ENCODE results near the gene MEIKIN. TPM values are rescaled to one million over a fixed set of nuclear protein-coding genes. Genes with fewer than 3 reads are reported as not detected.

Gene MEIKIN
- total and polyA plus RNA-seq, 2 of the 13 experiments (the other 11 are each of a cell fraction or from before 2014, with no cell fraction given) = not detected

DNA sequence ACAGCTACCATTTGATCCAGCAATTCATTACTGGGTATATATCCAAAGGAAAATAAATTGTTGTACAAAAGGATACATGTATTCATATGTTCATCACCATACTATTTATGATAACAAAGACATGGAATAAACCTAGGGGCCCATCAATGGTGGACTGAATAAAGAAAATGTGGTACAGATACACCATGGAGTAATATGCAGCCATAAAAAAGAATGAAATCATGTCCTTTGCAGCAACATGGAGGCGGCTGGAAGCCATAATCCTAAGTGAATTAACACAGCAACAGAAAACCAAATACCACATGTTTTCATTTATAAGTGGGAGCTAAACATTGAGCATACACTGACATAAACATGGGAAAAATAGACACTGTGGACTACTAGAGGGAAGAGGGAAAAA is 185.8 kb downstream of the MEIKIN start (continued):
- TF ChIP-seq, protein P1, sequence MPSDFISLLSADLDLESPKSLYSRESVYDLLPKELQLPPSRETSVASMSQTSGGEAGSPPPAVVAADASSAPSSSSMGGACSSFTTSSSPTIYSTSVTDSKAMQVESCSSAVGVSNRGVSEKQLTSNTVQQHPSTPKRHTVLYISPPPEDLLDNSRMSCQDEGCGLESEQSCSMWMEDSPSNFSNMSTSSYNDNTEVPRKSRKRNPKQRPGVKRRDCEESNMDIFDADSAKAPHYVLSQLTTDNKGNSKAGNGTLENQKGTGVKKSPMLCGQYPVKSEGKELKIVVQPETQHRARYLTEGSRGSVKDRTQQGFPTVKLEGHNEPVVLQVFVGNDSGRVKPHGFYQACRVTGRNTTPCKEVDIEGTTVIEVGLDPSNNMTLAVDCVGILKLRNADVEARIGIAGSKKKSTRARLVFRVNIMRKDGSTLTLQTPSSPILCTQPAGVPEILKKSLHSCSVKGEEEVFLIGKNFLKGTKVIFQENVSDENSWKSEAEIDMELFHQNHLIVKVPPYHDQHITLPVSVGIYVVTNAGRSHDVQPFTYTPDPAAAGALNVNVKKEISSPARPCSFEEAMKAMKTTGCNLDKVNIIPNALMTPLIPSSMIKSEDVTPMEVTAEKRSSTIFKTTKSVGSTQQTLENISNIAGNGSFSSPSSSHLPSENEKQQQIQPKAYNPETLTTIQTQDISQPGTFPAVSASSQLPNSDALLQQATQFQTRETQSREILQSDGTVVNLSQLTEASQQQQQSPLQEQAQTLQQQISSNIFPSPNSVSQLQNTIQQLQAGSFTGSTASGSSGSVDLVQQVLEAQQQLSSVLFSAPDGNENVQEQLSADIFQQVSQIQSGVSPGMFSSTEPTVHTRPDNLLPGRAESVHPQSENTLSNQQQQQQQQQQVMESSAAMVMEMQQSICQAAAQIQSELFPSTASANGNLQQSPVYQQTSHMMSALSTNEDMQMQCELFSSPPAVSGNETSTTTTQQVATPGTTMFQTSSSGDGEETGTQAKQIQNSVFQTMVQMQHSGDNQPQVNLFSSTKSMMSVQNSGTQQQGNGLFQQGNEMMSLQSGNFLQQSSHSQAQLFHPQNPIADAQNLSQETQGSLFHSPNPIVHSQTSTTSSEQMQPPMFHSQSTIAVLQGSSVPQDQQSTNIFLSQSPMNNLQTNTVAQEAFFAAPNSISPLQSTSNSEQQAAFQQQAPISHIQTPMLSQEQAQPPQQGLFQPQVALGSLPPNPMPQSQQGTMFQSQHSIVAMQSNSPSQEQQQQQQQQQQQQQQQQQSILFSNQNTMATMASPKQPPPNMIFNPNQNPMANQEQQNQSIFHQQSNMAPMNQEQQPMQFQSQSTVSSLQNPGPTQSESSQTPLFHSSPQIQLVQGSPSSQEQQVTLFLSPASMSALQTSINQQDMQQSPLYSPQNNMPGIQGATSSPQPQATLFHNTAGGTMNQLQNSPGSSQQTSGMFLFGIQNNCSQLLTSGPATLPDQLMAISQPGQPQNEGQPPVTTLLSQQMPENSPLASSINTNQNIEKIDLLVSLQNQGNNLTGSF (CRISPR knock-in tag; IDR thresholded peaks at IDR 0.05) = no peak
- no peak for TF ChIP-seq ZNF121 (CRISPR knock-in tag; IDR thresholded peaks at IDR 0.05)

DNA sequence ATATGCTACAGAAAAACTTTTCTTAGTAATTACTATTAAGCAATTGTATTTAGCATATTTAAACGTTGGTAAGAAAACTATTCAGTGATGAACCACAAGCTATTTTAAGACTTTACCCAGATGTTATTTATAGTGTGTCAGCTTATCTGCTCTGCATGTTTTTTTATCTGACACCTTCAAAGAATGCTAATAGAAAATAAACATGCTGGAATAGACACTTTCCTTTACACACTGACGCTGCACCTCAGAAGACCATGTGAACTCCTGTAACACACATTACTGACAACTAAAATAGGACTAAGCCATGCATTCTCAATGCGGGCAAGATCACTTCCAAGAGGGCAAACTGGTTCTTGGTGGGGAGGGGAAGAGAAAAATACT is 187.0 kb downstream of the MEIKIN start:
- no peak overlapping the region for H3K27ac ChIP-seq (ENCODE audit: extremely low read length, insufficient read depth, low read length)
- H4K20me1 ChIP-seq (ENCODE audit: insufficient read depth, low read length) = peaks cover 37% of the 10 kb centered on the region
- no TSS peak for BruUV-seq (replicated peaks)
- intact Hi-C loops (cut with micrococcal nuclease; ENCODE audit: unreplicated experiment) = no loop called here
- H3K9ac ChIP-seq (ENCODE audit: insufficient read depth, low read depth, low read length) = no peak overlapping the region
- 0 out of 2 replicates have a peak, but pooled peaks cover 11% of the 10 kb centered on the region for H3K4me1 ChIP-seq (ENCODE audit: insufficient read depth, low read length)
- no peak for ATAC-seq
- in situ Hi-C loops (cut with HindIII; ENCODE audit: extremely low pct_ligation_motif_present, low pct_unique_long_range_greater_than_20kb) = no loop called here
- no peak for FAIRE-seq
- ChIA-PET CTCF (ENCODE audit: low intra/inter-chr PET ratio, low total read pairs) (no interaction called here), POLR2A (no interaction called here)
- H3K36me3 ChIP-seq (replicated peaks in 1 of 2; ENCODE audit: control insufficient read depth in 1 of 2, insufficient read depth in 2 of 2, low read length in 2 of 2) = no peaks in the 10 kb centered on the region
- DNase-seq (ENCODE audit: low spot score) = no peak
- peaks cover 98% of the 10 kb centered on the region for H3K79me2 ChIP-seq (ENCODE audit: insufficient read depth, low read length)
- H3K9me3 ChIP-seq (ENCODE audit: low read length) = no peaks in the 10 kb centered on the region
- H3K4me2 ChIP-seq (ENCODE audit: low read depth, low read length) = no peak overlapping the region
- no peak overlapping the region for H3K4me3 ChIP-seq (replicated peaks in 1 of 3; ENCODE audit: insufficient read depth in 1 of 3, low read depth in 2 of 3, low read length in 3 of 3)
- no peak overlapping the region for H2AFZ ChIP-seq (ENCODE audit: low read length)
- no peaks in the 10 kb centered on the region for H3K27me3 ChIP-seq (ENCODE audit: control insufficient read depth in 1 of 2, insufficient read depth in 2 of 2, low read length in 2 of 2)
- no peak for TF ChIP-seq ZNF776 (CRISPR knock-in tag; IDR thresholded peaks at IDR 0.05)
- no peak for TF ChIP-seq TRIM24 (CRISPR knock-in tag; IDR thresholded peaks at IDR 0.05)
- no peak for TF ChIP-seq SRSF4 (IDR thresholded peaks at IDR 0.05; ENCODE audit: low read depth, low read length, poor library complexity, severe bottlenecking)
- TF ChIP-seq, protein P2, sequence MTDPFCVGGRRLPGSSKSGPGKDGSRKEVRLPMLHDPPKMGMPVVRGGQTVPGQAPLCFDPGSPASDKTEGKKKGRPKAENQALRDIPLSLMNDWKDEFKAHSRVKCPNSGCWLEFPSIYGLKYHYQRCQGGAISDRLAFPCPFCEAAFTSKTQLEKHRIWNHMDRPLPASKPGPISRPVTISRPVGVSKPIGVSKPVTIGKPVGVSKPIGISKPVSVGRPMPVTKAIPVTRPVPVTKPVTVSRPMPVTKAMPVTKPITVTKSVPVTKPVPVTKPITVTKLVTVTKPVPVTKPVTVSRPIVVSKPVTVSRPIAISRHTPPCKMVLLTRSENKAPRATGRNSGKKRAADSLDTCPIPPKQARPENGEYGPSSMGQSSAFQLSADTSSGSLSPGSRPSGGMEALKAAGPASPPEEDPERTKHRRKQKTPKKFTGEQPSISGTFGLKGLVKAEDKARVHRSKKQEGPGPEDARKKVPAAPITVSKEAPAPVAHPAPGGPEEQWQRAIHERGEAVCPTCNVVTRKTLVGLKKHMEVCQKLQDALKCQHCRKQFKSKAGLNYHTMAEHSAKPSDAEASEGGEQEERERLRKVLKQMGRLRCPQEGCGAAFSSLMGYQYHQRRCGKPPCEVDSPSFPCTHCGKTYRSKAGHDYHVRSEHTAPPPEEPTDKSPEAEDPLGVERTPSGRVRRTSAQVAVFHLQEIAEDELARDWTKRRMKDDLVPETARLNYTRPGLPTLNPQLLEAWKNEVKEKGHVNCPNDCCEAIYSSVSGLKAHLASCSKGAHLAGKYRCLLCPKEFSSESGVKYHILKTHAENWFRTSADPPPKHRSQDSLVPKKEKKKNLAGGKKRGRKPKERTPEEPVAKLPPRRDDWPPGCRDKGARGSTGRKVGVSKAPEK (CRISPR knock-in tag; IDR thresholded peaks at IDR 0.05; ENCODE audit: borderline replicate concordance) = no peak
- 87% methylated on average over 3 of the region's 3 CpGs for WGBS (ENCODE audit: low lambda C conversion rate)
